ENCODE results near the gene GATA6.
A peak's percentile ranks its signal among the peaks of the same experiment; 100 is the strongest.

Gene GATA6

GRCh38 chr18:22166069-22166950, 3.1 kb upstream of the GATA6 start:
- DNase-seq (ENCODE audit: low read depth, low spot score) = peak; percentile 42

DNA sequence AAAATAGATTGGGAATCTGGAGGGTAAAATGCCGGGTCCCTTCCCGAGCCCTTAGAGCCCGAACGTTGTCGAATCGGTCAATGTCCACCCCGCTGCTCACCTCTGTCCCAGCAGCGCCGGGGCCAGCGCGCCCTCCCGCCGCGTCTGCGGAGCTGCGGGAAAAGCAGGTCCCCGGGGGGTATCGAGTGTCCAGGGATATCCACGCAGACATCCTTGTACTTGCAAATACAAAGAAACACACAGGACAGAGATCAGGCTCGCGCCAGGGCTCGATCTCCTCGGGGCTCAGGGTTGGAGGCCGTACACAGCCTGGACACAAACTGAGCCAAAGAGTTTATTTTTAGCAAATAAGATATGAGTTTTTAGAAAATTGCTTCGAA, 2.3 kb upstream of the GATA6 start:
- DNase-seq (ENCODE audit: low read depth, low spot score) = no peak

GRCh38 chr18:22167471-22168241, 1.7 kb upstream of the GATA6 start:
- DNase-seq (ENCODE audit: low read depth, low spot score) = peak; percentile 72

- DNase-seq (ENCODE audit: low read depth, low spot score) = peak; percentile 60
These were observed 948 bp upstream of the GATA6 start for GRCh38 chr18:22168360-22168921.

- DNase-seq (ENCODE audit: low read depth, low spot score) = no peak
These were observed 566 bp downstream of the GATA6 start for GRCh38 chr18:22169889-22170420.

- DNase-seq (ENCODE audit: low read depth, low spot score) = peak; percentile 82
These were observed 1.2 kb downstream of the GATA6 start for GRCh38 chr18:22170421-22171257.

- peak; percentile 55 for DNase-seq (ENCODE audit: low read depth, low spot score)
These were observed 2.1 kb downstream of the GATA6 start for GRCh38 chr18:22171258-22172119.

DNA sequence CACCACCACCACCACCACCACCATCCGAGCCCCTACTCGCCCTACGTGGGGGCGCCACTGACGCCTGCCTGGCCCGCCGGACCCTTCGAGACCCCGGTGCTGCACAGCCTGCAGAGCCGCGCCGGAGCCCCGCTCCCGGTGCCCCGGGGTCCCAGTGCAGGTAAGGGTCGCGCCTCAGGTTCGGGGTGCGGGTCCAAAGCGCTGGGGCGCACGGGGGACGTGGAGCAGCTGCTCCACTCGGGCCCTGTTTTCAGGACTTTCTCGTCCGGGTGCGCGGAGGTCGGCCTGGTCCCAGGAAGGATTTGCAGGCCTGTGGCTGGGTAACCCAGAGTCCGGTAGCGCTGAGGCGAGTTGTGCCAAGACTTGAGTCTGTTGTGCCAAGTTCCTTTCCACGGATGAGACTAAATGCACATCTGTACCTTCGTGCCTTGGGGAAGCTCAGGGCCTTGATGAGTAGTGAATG, 2.8 kb downstream of the GATA6 start:
- DNase-seq (ENCODE audit: low read depth, low spot score) = peak; percentile 41

- peak; percentile 53 for DNase-seq (ENCODE audit: low read depth, low spot score)
These were observed 3.2 kb downstream of the GATA6 start for GRCh38 chr18:22172594-22173049.

DNA sequence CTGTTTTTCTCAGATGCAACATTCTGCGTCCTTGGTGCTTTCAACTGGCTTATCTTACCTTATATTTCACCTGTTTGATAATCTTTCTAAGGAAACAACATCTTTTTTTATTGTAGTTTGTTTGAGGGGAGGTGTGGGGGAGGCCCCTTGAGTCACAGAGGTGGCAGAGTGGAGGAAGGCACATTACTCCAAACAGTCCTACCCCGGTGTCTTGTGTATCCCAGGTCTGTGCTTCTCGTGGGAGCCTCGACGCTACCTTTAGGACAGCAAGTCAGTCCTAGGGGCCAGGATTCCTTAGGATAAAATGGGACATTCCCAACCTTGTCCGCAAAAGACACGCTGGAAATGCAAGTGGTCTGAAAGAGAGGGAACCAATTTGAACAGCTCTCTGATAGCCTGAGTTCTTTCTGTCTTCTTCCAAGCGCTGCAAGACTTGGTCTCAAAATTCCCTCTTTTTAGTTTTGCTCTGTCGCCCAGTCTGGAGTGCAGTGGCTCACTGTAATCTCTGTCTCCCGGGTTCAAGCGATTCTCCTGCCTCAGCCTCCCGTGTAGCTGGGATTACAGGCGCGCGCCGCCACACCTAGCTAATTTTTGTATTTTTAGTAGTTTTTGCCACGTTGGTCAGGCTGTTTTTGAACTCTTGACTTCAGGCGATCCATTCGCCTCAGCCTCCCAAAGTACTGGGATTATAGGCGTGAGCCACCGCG, 4.0 kb downstream of the GATA6 start:
- peak; percentile 31 for DNase-seq (ENCODE audit: low read depth, low spot score)

DNA sequence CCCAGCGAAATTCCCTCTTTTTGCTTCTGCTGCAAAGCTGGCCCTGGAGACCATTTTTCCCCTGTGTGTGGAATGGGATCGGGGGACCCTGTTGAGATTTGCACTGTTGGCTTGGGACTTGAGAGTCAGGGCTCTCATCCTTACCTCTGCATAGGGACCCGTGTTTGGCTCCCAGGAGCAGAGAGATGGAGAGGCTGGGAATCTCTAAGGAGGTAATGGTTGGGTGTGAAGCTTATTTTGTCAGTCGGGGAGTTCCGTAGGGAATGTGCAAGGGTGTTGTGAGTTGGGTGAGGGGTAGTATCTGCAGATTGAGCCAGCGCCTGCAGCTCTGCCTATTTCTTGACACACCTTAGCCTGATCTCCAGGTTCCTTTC, 4.5 kb downstream of the GATA6 start:
- peak; percentile 29 for DNase-seq (ENCODE audit: low read depth, low spot score)

GRCh38 chr18:22174341-22175145, 5.2 kb downstream of the GATA6 start:
- DNase-seq (ENCODE audit: low read depth, low spot score) = peak; percentile 48

GRCh38 chr18:22175346-22175745, 6.0 kb downstream of the GATA6 start:
- DNase-seq (ENCODE audit: low read depth, low spot score) = no peak

GRCh38 chr18:22176420-22177326, 7.3 kb downstream of the GATA6 start:
- no peak for DNase-seq (ENCODE audit: low read depth, low spot score)

DNA sequence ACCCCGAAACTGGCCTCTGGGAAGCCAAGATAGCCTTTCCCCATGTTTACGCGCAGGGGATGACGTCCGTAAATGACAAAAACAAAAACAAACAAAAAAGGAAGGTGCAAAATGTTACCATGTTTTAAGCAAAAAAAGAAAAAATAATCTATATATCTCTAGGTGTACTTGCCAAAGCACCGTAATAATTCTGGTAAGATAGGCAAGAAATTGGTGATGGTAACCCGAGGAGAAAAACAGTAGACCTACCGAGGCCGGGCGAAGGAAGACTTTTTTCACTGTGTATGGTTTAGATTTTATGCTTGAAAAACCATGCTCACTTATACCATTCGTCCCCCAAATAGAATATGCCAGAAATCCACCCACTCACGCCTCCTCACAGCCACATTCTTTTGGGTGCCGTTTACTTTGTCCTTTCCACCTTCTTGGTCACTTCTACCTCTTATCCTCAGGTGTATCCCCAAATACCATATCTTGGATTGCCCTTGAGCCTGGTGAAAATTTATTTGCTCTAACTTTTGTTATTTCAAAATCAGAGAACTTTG, 8.0 kb downstream of the GATA6 start:
- DNase-seq (ENCODE audit: low read depth, low spot score) = no peak

DNA sequence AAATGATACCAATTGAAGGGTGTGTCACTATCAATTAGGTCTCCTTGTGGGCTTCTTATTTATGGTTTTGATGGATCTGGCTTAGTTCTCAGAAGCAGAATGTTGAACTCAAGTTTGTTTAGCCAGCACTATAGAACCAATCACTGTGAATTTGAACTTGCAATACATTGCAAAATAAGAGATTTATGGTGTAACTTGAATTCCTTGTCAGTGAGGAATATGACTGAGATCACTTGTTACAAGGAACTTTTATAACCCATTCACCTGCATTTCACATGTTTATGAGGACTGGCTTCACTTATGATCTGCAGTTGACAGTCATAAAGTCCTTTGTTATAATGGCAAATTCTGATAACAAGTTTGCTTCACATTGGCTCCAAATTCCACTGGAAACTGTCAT, 9.8 kb downstream of the GATA6 start:
- no peak for DNase-seq (ENCODE audit: low read depth, low spot score)

GRCh38 chr18:22179631-22180030, 10.2 kb downstream of the GATA6 start:
- DNase-seq (ENCODE audit: low read depth, low spot score) = no peak

Measured in astrocyte of the hippocampus (primary cell).